Colonic mucosa (tissue), 4 donors: ENCODE results near the gene KRT33A. TPM values are rescaled to one million over a fixed set of nuclear protein-coding genes. Genes with fewer than 3 reads are reported as not detected.

Experiments used
- DNase-seq: peaks from one replicate; pipeline ENCODE4 v3.0.0-alpha.2; 2020
- H3K27ac ChIP-seq: fragments of 200-600 bp; one replicate; pipeline ENCODE4 v1.8.0; 2021
- H3K27me3 ChIP-seq: fragments of 200-600 bp; one replicate; pipeline ENCODE4 v1.8.0; 2021
- H3K36me3 ChIP-seq: fragments of 200-600 bp; one replicate; pipeline ENCODE4 v1.8.0; 2021
- H3K4me1 ChIP-seq: fragments of 200-600 bp; one replicate; pipeline ENCODE4 v1.8.0; 2021; ENCODE audit warnings: mild to moderate bottlenecking
- H3K4me3 ChIP-seq: fragments of 200-600 bp; one replicate; pipeline ENCODE4 v1.8.0; 2021
- H3K9ac ChIP-seq, 2 donors: one replicate each; pipeline ENCODE4 v1.7.0; 2013; ENCODE audit warnings: control low read depth in 2 of 2, low read depth in 2 of 2, low read length in 2 of 2
- H3K9me3 ChIP-seq: fragments of 200-600 bp; one replicate; pipeline ENCODE4 v1.8.0; 2021
- intact Hi-C: fragments of 100-400 bp; cut with DNase I; formaldehyde crosslinking; loops from one replicate; pipeline ENCODE4 v1.14.1; 2022
- total RNA-seq, 2 donors: library from RNA; stranded (reverse); fragmentation: NEBNext Ultra II Directional in 1 of 2; extraction: Animal tissue kit (Norgen Biotek cat#: 25700) in 1 of 2; gene quantifications; one replicate each; pipeline ENCODE4 v1.2.1, GENCODE V29; 2021
- TF ChIP-seq, protein P1 (sequence below): fragments of 200-600 bp; IDR thresholded peaks from one replicate; pipeline ENCODE4 v1.8.0; 2022; ENCODE audit warnings: antibody characterized with exemption, mild to moderate bottlenecking
- donor health status: healthy.
- donor health status: DM: no; HTN: no; CAD: no.
- donor health status: DM: no; HTN: no; CAD: no.

Gene KRT33A
- total RNA-seq, 2 donors from 2014 or later, result not detected

DNA sequence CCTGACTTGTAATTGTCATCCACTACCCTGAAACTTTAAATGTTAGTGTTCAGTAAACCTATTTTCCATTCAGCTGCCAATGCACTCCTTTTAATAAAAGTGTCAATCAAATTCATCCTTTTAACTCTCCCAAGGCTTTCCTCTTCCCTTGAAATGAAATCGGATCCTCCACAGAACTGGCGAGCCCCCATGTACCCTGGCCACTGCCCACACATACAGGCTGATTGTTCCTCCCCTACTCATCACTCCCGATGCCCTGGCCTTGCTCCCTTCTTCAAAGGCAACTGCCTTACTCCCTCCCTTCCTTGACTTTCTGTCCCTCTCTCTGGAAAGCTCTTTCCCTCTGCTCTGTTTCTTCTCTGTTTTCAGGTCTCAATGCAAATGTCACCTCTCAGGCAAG lies 7.6 kb downstream of the KRT33A start:
- no peak overlapping the region for H3K27ac ChIP-seq
- H3K9me3 ChIP-seq, result no peaks in the 10 kb centered on the region
- DNase-seq, result no peak
- no peaks in the 10 kb centered on the region for H3K36me3 ChIP-seq
- intact Hi-C loops, result no loop called here
- no peaks in the 10 kb centered on the region for H3K4me1 ChIP-seq
- H3K27me3 ChIP-seq, result no peaks in the 10 kb centered on the region
- H3K4me3 ChIP-seq, result no peak overlapping the region
- TF ChIP-seq, protein P1, sequence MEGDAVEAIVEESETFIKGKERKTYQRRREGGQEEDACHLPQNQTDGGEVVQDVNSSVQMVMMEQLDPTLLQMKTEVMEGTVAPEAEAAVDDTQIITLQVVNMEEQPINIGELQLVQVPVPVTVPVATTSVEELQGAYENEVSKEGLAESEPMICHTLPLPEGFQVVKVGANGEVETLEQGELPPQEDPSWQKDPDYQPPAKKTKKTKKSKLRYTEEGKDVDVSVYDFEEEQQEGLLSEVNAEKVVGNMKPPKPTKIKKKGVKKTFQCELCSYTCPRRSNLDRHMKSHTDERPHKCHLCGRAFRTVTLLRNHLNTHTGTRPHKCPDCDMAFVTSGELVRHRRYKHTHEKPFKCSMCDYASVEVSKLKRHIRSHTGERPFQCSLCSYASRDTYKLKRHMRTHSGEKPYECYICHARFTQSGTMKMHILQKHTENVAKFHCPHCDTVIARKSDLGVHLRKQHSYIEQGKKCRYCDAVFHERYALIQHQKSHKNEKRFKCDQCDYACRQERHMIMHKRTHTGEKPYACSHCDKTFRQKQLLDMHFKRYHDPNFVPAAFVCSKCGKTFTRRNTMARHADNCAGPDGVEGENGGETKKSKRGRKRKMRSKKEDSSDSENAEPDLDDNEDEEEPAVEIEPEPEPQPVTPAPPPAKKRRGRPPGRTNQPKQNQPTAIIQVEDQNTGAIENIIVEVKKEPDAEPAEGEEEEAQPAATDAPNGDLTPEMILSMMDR, result no peak
- no peak overlapping the region for H3K9ac ChIP-seq

- Histone ChIP-seq H3K4me3 (no peak overlapping the region), H3K27me3 (no peaks in the 10 kb centered on the region), H3K27ac (no peak overlapping the region), H3K9ac (no peak overlapping the region), H3K4me1 (no peaks in the 10 kb centered on the region), H3K36me3 (no peaks in the 10 kb centered on the region), H3K9me3 (no peaks in the 10 kb centered on the region)
- intact Hi-C loops, result no loop called here
- TF ChIP-seq, protein P1, result no peak
- no peak for DNase-seq
Measured at GRCh38 chr17:41340934-41341861, 9.4 kb downstream of the KRT33A start.

DNA sequence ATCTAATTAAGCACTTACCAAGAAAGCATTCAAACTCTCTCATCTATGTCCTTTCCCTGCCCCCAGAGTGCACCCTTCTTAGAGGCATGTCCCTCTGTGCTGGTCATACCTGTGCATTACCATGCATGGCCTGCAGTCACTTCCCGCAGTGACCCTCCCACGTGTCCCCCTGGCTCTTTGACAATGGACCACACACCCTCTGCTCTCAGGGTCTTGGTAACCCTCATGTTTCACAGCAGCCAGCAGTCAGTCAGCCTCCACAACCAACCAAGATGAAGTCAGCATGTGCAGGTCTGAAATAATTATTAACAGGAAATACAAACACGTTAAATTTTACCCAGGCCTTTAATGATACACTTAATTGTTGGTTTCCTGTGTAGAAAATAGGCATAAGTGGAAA lies 10.1 kb downstream of the KRT33A start:
- H3K27me3 ChIP-seq, result no peaks in the 10 kb centered on the region
- no peaks in the 10 kb centered on the region for H3K36me3 ChIP-seq
- TF ChIP-seq, protein P1, result no peak
- H3K4me1 ChIP-seq, result no peaks in the 10 kb centered on the region
- no peak for DNase-seq
- H3K9ac ChIP-seq, result no peak overlapping the region
- no peak overlapping the region for H3K4me3 ChIP-seq
- H3K9me3 ChIP-seq, result no peaks in the 10 kb centered on the region
- H3K27ac ChIP-seq, result no peak overlapping the region
- intact Hi-C loops, result no loop called here

DNA sequence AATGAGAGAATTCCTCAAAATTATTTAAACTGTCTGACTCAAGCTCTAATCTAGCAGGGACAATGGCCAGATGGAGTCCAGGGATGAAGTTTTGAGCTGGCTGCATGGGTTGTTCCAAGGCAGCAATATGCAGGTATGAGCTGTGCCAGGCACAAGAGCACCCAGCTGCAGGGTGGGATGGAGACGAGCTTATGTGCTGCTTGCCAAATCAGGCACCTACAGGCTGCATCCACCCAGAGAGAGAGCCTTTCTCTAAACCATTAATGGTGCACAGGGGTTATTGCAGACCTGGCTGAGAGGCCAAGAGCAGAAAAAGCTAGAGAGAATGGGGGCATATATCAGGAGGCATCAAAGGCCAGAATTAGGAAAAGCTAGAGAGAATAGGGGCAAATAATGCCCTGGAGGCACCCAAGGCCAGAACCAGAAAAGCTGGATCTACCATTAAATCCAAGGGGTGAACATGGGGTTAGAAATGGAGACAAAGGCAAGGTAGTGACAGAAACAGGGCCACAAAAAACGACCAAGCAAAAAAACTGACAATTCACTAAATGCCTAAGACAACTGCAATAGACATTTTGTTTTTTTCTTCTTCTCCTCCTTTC lies 11.0 kb downstream of the KRT33A start:
- Histone ChIP-seq H3K9me3 (no peaks in the 10 kb centered on the region), H3K4me1 (no peaks in the 10 kb centered on the region)
- intact Hi-C loops, result no loop called here

DNA sequence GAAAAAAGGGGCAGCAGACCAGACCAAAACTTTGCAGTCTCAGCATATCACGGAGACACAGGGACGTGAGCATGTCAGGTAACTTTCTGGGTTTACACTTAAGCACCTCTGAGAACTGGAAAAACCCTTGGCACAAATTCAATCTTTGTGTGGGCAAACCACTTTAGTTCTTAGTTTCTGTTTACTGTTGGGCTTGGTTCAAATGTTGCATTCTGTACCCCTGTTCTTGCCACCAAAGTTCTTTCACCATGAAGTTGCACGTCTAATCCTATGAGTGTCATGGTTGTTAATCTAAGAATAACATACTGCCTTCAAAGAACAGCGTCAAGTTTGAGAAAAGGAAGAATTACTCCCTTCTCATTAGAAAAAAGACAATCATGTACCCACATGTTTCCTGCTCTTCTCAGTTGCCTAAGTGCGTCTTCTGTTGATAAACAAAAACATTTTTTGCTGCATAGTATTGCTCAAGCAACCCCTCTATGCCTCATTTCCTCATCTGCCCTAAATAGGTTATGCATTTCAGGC lies 11.6 kb downstream of the KRT33A start:
- Histone ChIP-seq H3K4me1 (no peaks in the 10 kb centered on the region), H3K27me3 (no peaks in the 10 kb centered on the region), H3K9me3 (no peaks in the 10 kb centered on the region), H3K36me3 (no peaks in the 10 kb centered on the region), H3K9ac (no peak overlapping the region), H3K4me3 (no peak overlapping the region), H3K27ac (no peak overlapping the region)
- DNase-seq, result no peak
- intact Hi-C loops, result no loop called here
- TF ChIP-seq, protein P1, result no peak

More for the DNA sequence above, 11.0 kb downstream of the KRT33A start:
- Histone ChIP-seq H3K27ac (no peak overlapping the region), H3K36me3 (no peaks in the 10 kb centered on the region), H3K4me3 (no peak overlapping the region), H3K9ac (no peak overlapping the region), H3K27me3 (no peaks in the 10 kb centered on the region)
- DNase-seq, result no peak
- TF ChIP-seq, protein P1, result no peak
